SK-N-SH (cell line): ENCODE results near the gene SLC34A1. TPM values are rescaled to one million over a fixed set of nuclear protein-coding genes. Genes with fewer than 3 reads are reported as not detected.

ENCODE experiments used
- CTCF ChIA-PET: fragments of 300-600, 350-600 bp; formaldehyde crosslinking; extraction: SDS; loops from one replicate; lab custom pipeline; 2021; lab: Yijun Ruan, JAX
- POLR2A ChIA-PET: fragments of 350-600 bp; sonication (Branson Sonifier 250); formaldehyde crosslinking; extraction: SDS; loops from one replicate; lab custom pipeline; 2020; ENCODE audit warnings: antibody characterized with exemption, inconsistent platforms; lab: Yijun Ruan, JAX
- DNase-seq: peaks from one replicate; pipeline ENCODE4 v3.0.0; 2012
- H2AFZ ChIP-seq: fragments of 200-600 bp; sonication (generic); 2 replicates; pipeline ENCODE4 v1.8.1; 2016; ENCODE audit warnings: antibody characterized with exemption, mild to moderate bottlenecking, low read depth
- H3F3A ChIP-seq: fragments of 200-600 bp; sonication (generic); replicated peaks from 2 replicates; pipeline ENCODE3; 2016; ENCODE audit warnings: antibody characterized with exemption, mild to moderate bottlenecking; ENCODE audit not compliant: insufficient read depth
- H3K27ac ChIP-seq, 2 experiments: fragments of 200-500 bp in 1 of 2; fragments of 200-600 bp in 1 of 2; sonication (Bioruptor generic) in 1 of 2; sonication (generic), shearing (Covaris generic) in 1 of 2; 2 replicates each; pipeline versions ENCODE4 v1.5.1 to v1.6.1; 2014 to 2016; ENCODE audit warnings: low read depth in 2 of 2, inconsistent platforms in 1 of 2, low read length in 1 of 2, mild to moderate bottlenecking in 1 of 2, mixed read lengths in 1 of 2
- H3K27me3 ChIP-seq: fragments of 200-600 bp; sonication (generic), shearing (Covaris generic); 2 replicates; pipeline ENCODE4 v1.6.1; 2016; ENCODE audit warnings: mixed run types; ENCODE audit not compliant: insufficient read depth
- H3K36me3 ChIP-seq, 2 experiments: fragments of 200-500 bp in 1 of 2; fragments of 200-600 bp in 1 of 2; sonication (Bioruptor generic) in 1 of 2; sonication (generic) in 1 of 2; replicated peaks in 1 of 2; 2 replicates each; pipeline versions ENCODE3 to v1.5.1; 2014 to 2016; ENCODE audit warnings: low read length in 1 of 2, mild to moderate bottlenecking in 1 of 2; ENCODE audit not compliant: insufficient read depth in 2 of 2, control insufficient read depth in 1 of 2
- H3K4me1 ChIP-seq, 2 experiments: fragments of 200-500 bp in 1 of 2; fragments of 200-600 bp in 1 of 2; sonication (Bioruptor generic) in 1 of 2; sonication (generic), shearing (Covaris generic) in 1 of 2; 2 replicates each; pipeline versions ENCODE4 v1.5.1 to v1.6.1; 2014 to 2016; ENCODE audit warnings: low read depth in 1 of 2, low read length in 1 of 2, mixed run types in 1 of 2; ENCODE audit not compliant: insufficient read depth in 2 of 2, control insufficient read depth in 1 of 2
- H3K4me2 ChIP-seq: fragments of 200-600 bp; sonication (generic), shearing (Covaris generic); 2 replicates; pipeline ENCODE4 v1.6.1; 2017; ENCODE audit warnings: mixed run types
- H3K4me3 ChIP-seq, 2 experiments: fragments of 200-500 bp in 1 of 2; fragments of 200-600 bp in 1 of 2; sonication (Bioruptor generic) in 1 of 2; sonication (generic), shearing (Covaris generic) in 1 of 2; 2 replicates each; pipeline versions ENCODE4 v1.5.1 to v1.8.1; 2014 to 2016; ENCODE audit warnings: low read depth in 2 of 2, inconsistent platforms in 1 of 2, low read length in 1 of 2, mild to moderate bottlenecking in 1 of 2, mixed read lengths in 1 of 2, moderate library complexity in 1 of 2
- H3K79me2 ChIP-seq: fragments of 200-600 bp; sonication (generic); 2 replicates; pipeline ENCODE4 v1.8.1; 2017; ENCODE audit warnings: mild to moderate bottlenecking; ENCODE audit not compliant: insufficient read depth
- H3K9ac ChIP-seq: fragments of 200-600 bp; sonication (generic); 2 replicates; pipeline ENCODE4 v1.6.1; 2017; ENCODE audit warnings: mixed run types
- H3K9me2 ChIP-seq: fragments of 200-600 bp; sonication (generic); 2 replicates; pipeline ENCODE4 v1.6.1; 2017; ENCODE audit warnings: mixed run types
- H3K9me3 ChIP-seq: fragments of 200-600 bp; sonication (generic); 2 replicates; pipeline ENCODE4 v1.6.1; 2017; ENCODE audit warnings: mixed run types, mild to moderate bottlenecking, moderate library complexity
- H4K20me1 ChIP-seq: fragments of 200-600 bp; sonication (generic); 2 replicates; pipeline ENCODE4 v1.6.1; 2017; ENCODE audit warnings: mild to moderate bottlenecking, mixed run types; ENCODE audit not compliant: insufficient read depth
- CHD2 ChIP-seq: fragments of 150-350 bp; IDR thresholded peaks from 2 replicates; pipeline ENCODE4 v1.6.1; 2018; ENCODE audit warnings: low read length; ENCODE audit not compliant: partially characterized antibody
- ELF1 ChIP-seq: IDR thresholded peaks from 2 replicates; pipeline ENCODE4 v1.4.0; 2012
- EZH2phosphoT487 ChIP-seq: fragments of 200-600 bp; sonication (generic); IDR thresholded peaks from 2 replicates; pipeline ENCODE4 v1.6.1; 2017; ENCODE audit warnings: low read depth, mixed run types, mild to moderate bottlenecking, antibody characterized with exemption, moderate library complexity, borderline replicate concordance
- FOSL2 ChIP-seq: IDR thresholded peaks from 2 replicates; pipeline ENCODE4 v1.4.0; 2012; ENCODE audit warnings: low read depth, mild to moderate bottlenecking, moderate library complexity, borderline replicate concordance
- JUND ChIP-seq: IDR thresholded peaks from 2 replicates; pipeline ENCODE4 v1.4.0; 2012
- MXI1 ChIP-seq: IDR thresholded peaks from 2 replicates; pipeline ENCODE4 v1.6.1; 2012; ENCODE audit warnings: mild to moderate bottlenecking, low read depth, low read length, improper control_type of control experiment
- RXRA ChIP-seq: IDR thresholded peaks from 2 replicates; pipeline ENCODE4 v1.4.0; 2012; ENCODE audit warnings: low read depth, mild to moderate bottlenecking, borderline replicate concordance
- SMC3 ChIP-seq: IDR thresholded peaks from 2 replicates; pipeline ENCODE4 v1.6.1; 2012; ENCODE audit warnings: low read depth, low read length, improper control_type of control experiment
- TCF12 ChIP-seq: IDR thresholded peaks from 2 replicates; pipeline ENCODE4 v1.4.0; 2012
- WGBS: methylation state at CpG from one replicate; pipeline ENCODE4 v1.1.6; 2017; ENCODE audit warnings: low lambda C conversion rate; 5-methylcytosine and 5-hydroxymethylcytosine counted together
- polyA plus RNA-seq, 3 experiments: library from polyadenylated mRNA; depleted of rRNA; stranded (reverse); fragments of >200 nt; gene quantifications; 2 replicates each; pipeline ENCODE4 v1.2.3, GENCODE V29; 2012
- TF ChIP-seq, protein P1 (sequence below): IDR thresholded peaks from 2 replicates; pipeline ENCODE4 v1.6.1; 2012; ENCODE audit warnings: mild to moderate bottlenecking, low read depth, low read length, moderate library complexity
- TF ChIP-seq, protein P2 (sequence below): fragments of 200-600 bp; sonication (generic); IDR thresholded peaks from 2 replicates; pipeline ENCODE4 v1.6.1; 2017; ENCODE audit warnings: antibody characterized with exemption, mild to moderate bottlenecking, moderate library complexity
- TF ChIP-seq, protein P3 (sequence below): fragments of 150-350 bp; IDR thresholded peaks from 2 replicates; pipeline ENCODE4 v1.6.1; 2017; ENCODE audit warnings: antibody characterized with exemption, low read length, low read depth, borderline replicate concordance

The SLC34A1 gene
- polyA plus RNA-seq, 1 of the 3 experiments (the other 2 are of a cell fraction) = 0.03 TPM

DNA sequence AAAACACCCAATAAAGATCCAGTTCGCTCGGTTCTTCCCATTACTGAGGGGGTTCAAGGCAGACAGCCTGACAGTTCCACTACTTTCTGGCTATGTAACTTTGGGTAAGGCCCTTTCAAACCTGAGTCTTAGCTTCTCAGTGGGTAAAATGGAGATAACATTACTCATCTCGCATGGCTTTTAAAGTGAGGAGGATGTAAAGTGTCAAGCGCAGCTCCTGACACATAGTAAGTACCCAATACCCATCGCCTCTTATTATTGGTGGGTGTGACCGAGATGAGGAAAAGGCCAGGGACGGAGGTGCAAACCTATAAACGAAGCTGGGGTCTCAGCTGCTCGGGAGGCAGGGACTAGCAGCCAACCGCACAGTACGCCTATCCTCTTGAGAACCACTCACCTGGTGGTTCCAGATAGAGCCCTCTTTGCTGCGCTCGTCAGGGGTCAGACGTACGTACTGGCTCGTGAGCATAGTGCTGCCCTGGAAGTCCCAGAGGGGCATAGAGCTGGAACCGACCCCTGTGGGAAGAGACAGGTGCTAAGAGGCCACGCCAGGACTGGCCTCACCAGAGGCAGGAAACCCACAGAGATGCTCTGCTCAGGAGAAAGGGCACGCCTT, 33.4 kb upstream of the SLC34A1 start:
- ChIA-PET CTCF (interaction anchor here (0.6 to 3.0 kb wide), 9 partner anchors 10 to 1458 kb away, joined by 3 to 10 read pairs (median 5); no protein-coding TSS in a partner anchor), POLR2A (interaction anchor here (0.5 to 2.4 kb wide), 5 partner anchors 12 to 704 kb away, joined by 3 to 18 read pairs (median 5); partner anchors contain the start of gene TSPAN17)
- peak overlapping the region; percentile 96 for H2AFZ ChIP-seq
- H3K9ac ChIP-seq = peak overlapping the region; percentile 97
- 11% methylated on average over 19 of the region's 19 CpGs for WGBS
- no peaks in the 10 kb centered on the region for H3K9me2 ChIP-seq
- peak overlapping the region; percentile 98 for H3K27ac ChIP-seq
- no peaks in the 10 kb centered on the region for H3K27me3 ChIP-seq
- peaks cover 5 to 23% of the 10 kb centered on the region in 2 experiments; a peak in 3 of 4 replicates for H3K4me1 ChIP-seq
- peaks cover 12% of the 10 kb centered on the region; the same call in 1 of the 2 replicates for H4K20me1 ChIP-seq
- H3K9me3 ChIP-seq = no peaks in the 10 kb centered on the region
- DNase-seq = no peak
- no peaks in the 10 kb centered on the region for H3F3A ChIP-seq
- H3K4me2 ChIP-seq = peak overlapping the region; percentile 92
- peaks cover 56% of the 10 kb centered on the region for H3K79me2 ChIP-seq
- TF ChIP-seq RXRA (no peak), MXI1 (no peak), JUND (no peak), EZH2phosphoT487 (no peak), CHD2 (no peak), SMC3 (no peak), TCF12 (no peak), ELF1 (no peak), FOSL2 (no peak)
- TF ChIP-seq, protein P1, sequence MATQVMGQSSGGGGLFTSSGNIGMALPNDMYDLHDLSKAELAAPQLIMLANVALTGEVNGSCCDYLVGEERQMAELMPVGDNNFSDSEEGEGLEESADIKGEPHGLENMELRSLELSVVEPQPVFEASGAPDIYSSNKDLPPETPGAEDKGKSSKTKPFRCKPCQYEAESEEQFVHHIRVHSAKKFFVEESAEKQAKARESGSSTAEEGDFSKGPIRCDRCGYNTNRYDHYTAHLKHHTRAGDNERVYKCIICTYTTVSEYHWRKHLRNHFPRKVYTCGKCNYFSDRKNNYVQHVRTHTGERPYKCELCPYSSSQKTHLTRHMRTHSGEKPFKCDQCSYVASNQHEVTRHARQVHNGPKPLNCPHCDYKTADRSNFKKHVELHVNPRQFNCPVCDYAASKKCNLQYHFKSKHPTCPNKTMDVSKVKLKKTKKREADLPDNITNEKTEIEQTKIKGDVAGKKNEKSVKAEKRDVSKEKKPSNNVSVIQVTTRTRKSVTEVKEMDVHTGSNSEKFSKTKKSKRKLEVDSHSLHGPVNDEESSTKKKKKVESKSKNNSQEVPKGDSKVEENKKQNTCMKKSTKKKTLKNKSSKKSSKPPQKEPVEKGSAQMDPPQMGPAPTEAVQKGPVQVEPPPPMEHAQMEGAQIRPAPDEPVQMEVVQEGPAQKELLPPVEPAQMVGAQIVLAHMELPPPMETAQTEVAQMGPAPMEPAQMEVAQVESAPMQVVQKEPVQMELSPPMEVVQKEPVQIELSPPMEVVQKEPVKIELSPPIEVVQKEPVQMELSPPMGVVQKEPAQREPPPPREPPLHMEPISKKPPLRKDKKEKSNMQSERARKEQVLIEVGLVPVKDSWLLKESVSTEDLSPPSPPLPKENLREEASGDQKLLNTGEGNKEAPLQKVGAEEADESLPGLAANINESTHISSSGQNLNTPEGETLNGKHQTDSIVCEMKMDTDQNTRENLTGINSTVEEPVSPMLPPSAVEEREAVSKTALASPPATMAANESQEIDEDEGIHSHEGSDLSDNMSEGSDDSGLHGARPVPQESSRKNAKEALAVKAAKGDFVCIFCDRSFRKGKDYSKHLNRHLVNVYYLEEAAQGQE = no peak
- TF ChIP-seq, protein P2, sequence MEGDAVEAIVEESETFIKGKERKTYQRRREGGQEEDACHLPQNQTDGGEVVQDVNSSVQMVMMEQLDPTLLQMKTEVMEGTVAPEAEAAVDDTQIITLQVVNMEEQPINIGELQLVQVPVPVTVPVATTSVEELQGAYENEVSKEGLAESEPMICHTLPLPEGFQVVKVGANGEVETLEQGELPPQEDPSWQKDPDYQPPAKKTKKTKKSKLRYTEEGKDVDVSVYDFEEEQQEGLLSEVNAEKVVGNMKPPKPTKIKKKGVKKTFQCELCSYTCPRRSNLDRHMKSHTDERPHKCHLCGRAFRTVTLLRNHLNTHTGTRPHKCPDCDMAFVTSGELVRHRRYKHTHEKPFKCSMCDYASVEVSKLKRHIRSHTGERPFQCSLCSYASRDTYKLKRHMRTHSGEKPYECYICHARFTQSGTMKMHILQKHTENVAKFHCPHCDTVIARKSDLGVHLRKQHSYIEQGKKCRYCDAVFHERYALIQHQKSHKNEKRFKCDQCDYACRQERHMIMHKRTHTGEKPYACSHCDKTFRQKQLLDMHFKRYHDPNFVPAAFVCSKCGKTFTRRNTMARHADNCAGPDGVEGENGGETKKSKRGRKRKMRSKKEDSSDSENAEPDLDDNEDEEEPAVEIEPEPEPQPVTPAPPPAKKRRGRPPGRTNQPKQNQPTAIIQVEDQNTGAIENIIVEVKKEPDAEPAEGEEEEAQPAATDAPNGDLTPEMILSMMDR = no peak
- TF ChIP-seq, protein P3, sequence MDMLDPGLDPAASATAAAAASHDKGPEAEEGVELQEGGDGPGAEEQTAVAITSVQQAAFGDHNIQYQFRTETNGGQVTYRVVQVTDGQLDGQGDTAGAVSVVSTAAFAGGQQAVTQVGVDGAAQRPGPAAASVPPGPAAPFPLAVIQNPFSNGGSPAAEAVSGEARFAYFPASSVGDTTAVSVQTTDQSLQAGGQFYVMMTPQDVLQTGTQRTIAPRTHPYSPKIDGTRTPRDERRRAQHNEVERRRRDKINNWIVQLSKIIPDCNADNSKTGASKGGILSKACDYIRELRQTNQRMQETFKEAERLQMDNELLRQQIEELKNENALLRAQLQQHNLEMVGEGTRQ = no peak
- peak overlapping the region; percentile 96 to 100 for H3K4me3 ChIP-seq
- H3K36me3 ChIP-seq = peaks cover 16 to 23% of the 10 kb centered on the region in 2 experiments
